SK-N-SH (cell line): ENCODE results near the gene LINGO3. TPM values are rescaled to one million over a fixed set of nuclear protein-coding genes. Genes with fewer than 3 reads are reported as not detected.

ENCODE experiments used
- CTCF ChIA-PET: fragments of 300-600, 350-600 bp; formaldehyde crosslinking; extraction: SDS; loops from one replicate; lab custom pipeline; 2021; lab: Yijun Ruan, JAX
- POLR2A ChIA-PET: fragments of 350-600 bp; sonication (Branson Sonifier 250); formaldehyde crosslinking; extraction: SDS; loops from one replicate; lab custom pipeline; 2020; ENCODE audit warnings: antibody characterized with exemption, inconsistent platforms; lab: Yijun Ruan, JAX
- DNase-seq: peaks from one replicate; pipeline ENCODE4 v3.0.0; 2012
- H2AFZ ChIP-seq: fragments of 200-600 bp; sonication (generic); 2 replicates; pipeline ENCODE4 v1.8.1; 2016; ENCODE audit warnings: antibody characterized with exemption, mild to moderate bottlenecking, low read depth
- H3F3A ChIP-seq: fragments of 200-600 bp; sonication (generic); replicated peaks from 2 replicates; pipeline ENCODE3; 2016; ENCODE audit warnings: antibody characterized with exemption, mild to moderate bottlenecking; ENCODE audit not compliant: insufficient read depth
- H3K27ac ChIP-seq, 2 experiments: fragments of 200-500 bp in 1 of 2; fragments of 200-600 bp in 1 of 2; sonication (Bioruptor generic) in 1 of 2; sonication (generic), shearing (Covaris generic) in 1 of 2; 2 replicates each; pipeline versions ENCODE4 v1.5.1 to v1.6.1; 2014 to 2016; ENCODE audit warnings: low read depth in 2 of 2, inconsistent platforms in 1 of 2, low read length in 1 of 2, mild to moderate bottlenecking in 1 of 2, mixed read lengths in 1 of 2
- H3K27me3 ChIP-seq: fragments of 200-600 bp; sonication (generic), shearing (Covaris generic); 2 replicates; pipeline ENCODE4 v1.6.1; 2016; ENCODE audit warnings: mixed run types; ENCODE audit not compliant: insufficient read depth
- H3K36me3 ChIP-seq, 2 experiments: fragments of 200-500 bp in 1 of 2; fragments of 200-600 bp in 1 of 2; sonication (Bioruptor generic) in 1 of 2; sonication (generic) in 1 of 2; replicated peaks in 1 of 2; 2 replicates each; pipeline versions ENCODE3 to v1.5.1; 2014 to 2016; ENCODE audit warnings: low read length in 1 of 2, mild to moderate bottlenecking in 1 of 2; ENCODE audit not compliant: insufficient read depth in 2 of 2, control insufficient read depth in 1 of 2
- H3K4me1 ChIP-seq, 2 experiments: fragments of 200-500 bp in 1 of 2; fragments of 200-600 bp in 1 of 2; sonication (Bioruptor generic) in 1 of 2; sonication (generic), shearing (Covaris generic) in 1 of 2; 2 replicates each; pipeline versions ENCODE4 v1.5.1 to v1.6.1; 2014 to 2016; ENCODE audit warnings: low read depth in 1 of 2, low read length in 1 of 2, mixed run types in 1 of 2; ENCODE audit not compliant: insufficient read depth in 2 of 2, control insufficient read depth in 1 of 2
- H3K4me2 ChIP-seq: fragments of 200-600 bp; sonication (generic), shearing (Covaris generic); 2 replicates; pipeline ENCODE4 v1.6.1; 2017; ENCODE audit warnings: mixed run types
- H3K4me3 ChIP-seq, 2 experiments: fragments of 200-500 bp in 1 of 2; fragments of 200-600 bp in 1 of 2; sonication (Bioruptor generic) in 1 of 2; sonication (generic), shearing (Covaris generic) in 1 of 2; 2 replicates each; pipeline versions ENCODE4 v1.5.1 to v1.8.1; 2014 to 2016; ENCODE audit warnings: low read depth in 2 of 2, inconsistent platforms in 1 of 2, low read length in 1 of 2, mild to moderate bottlenecking in 1 of 2, mixed read lengths in 1 of 2, moderate library complexity in 1 of 2
- H3K79me2 ChIP-seq: fragments of 200-600 bp; sonication (generic); 2 replicates; pipeline ENCODE4 v1.8.1; 2017; ENCODE audit warnings: mild to moderate bottlenecking; ENCODE audit not compliant: insufficient read depth
- H3K9ac ChIP-seq: fragments of 200-600 bp; sonication (generic); 2 replicates; pipeline ENCODE4 v1.6.1; 2017; ENCODE audit warnings: mixed run types
- H3K9me2 ChIP-seq: fragments of 200-600 bp; sonication (generic); 2 replicates; pipeline ENCODE4 v1.6.1; 2017; ENCODE audit warnings: mixed run types
- H3K9me3 ChIP-seq: fragments of 200-600 bp; sonication (generic); 2 replicates; pipeline ENCODE4 v1.6.1; 2017; ENCODE audit warnings: mixed run types, mild to moderate bottlenecking, moderate library complexity
- H4K20me1 ChIP-seq: fragments of 200-600 bp; sonication (generic); 2 replicates; pipeline ENCODE4 v1.6.1; 2017; ENCODE audit warnings: mild to moderate bottlenecking, mixed run types; ENCODE audit not compliant: insufficient read depth
- CHD2 ChIP-seq: fragments of 150-350 bp; IDR thresholded peaks from 2 replicates; pipeline ENCODE4 v1.6.1; 2018; ENCODE audit warnings: low read length; ENCODE audit not compliant: partially characterized antibody
- CTCF ChIP-seq: fragments of 200-600 bp; sonication (generic); IDR thresholded peaks from 2 replicates; pipeline ENCODE4 v1.6.1; 2017; ENCODE audit warnings: antibody characterized with exemption, mild to moderate bottlenecking, moderate library complexity
- ELF1 ChIP-seq: IDR thresholded peaks from 2 replicates; pipeline ENCODE4 v1.4.0; 2012
- GATA2 ChIP-seq: sonication (generic); formaldehyde crosslinking; IDR thresholded peaks from 2 replicates; pipeline ENCODE4 v1.5.0; 2020; ENCODE audit warnings: mild to moderate bottlenecking, missing genetic modification reagents
- MXI1 ChIP-seq: IDR thresholded peaks from 2 replicates; pipeline ENCODE4 v1.6.1; 2012; ENCODE audit warnings: mild to moderate bottlenecking, low read depth, low read length, improper control_type of control experiment
- NRF1 ChIP-seq: IDR thresholded peaks from 2 replicates; pipeline ENCODE4 v1.6.1; 2012; ENCODE audit warnings: low read depth, mild to moderate bottlenecking, low read length
- RAD21 ChIP-seq: IDR thresholded peaks from 2 replicates; pipeline ENCODE4 v1.6.1; 2012; ENCODE audit warnings: mild to moderate bottlenecking, low read length
- RCOR1 ChIP-seq: fragments of 150-350 bp; IDR thresholded peaks from 2 replicates; pipeline ENCODE4 v1.6.1; 2017; ENCODE audit warnings: antibody characterized with exemption, low read length
- RFX5 ChIP-seq: IDR thresholded peaks from 2 replicates; pipeline ENCODE4 v1.6.1; 2012; ENCODE audit warnings: mild to moderate bottlenecking, improper control_type of control experiment, low read length
- SMC3 ChIP-seq: IDR thresholded peaks from 2 replicates; pipeline ENCODE4 v1.6.1; 2012; ENCODE audit warnings: low read depth, low read length, improper control_type of control experiment
- TAF1 ChIP-seq: IDR thresholded peaks from 2 replicates; pipeline ENCODE4 v1.6.1; 2012; ENCODE audit warnings: low read depth, mild to moderate bottlenecking, low read length, moderate library complexity, borderline replicate concordance
- YY1 ChIP-seq: IDR thresholded peaks from 2 replicates; pipeline ENCODE4 v1.4.0; 2012; ENCODE audit warnings: low read depth, mild to moderate bottlenecking
- WGBS: methylation state at CpG from one replicate; pipeline ENCODE4 v1.1.6; 2017; ENCODE audit warnings: low lambda C conversion rate; 5-methylcytosine and 5-hydroxymethylcytosine counted together
- polyA plus RNA-seq, 3 experiments: library from polyadenylated mRNA; depleted of rRNA; stranded (reverse); fragments of >200 nt; gene quantifications; 2 replicates each; pipeline ENCODE4 v1.2.3, GENCODE V29; 2012
- TF ChIP-seq, protein P1 (sequence below): fragments of 150-350 bp; IDR thresholded peaks from 2 replicates; pipeline ENCODE4 v1.6.1; 2017; ENCODE audit warnings: antibody characterized with exemption, low read length, low read depth, borderline replicate concordance

Gene LINGO3
- polyA plus RNA-seq, 1 of the 3 experiments (the other 2 are of a cell fraction), result not detected

DNA sequence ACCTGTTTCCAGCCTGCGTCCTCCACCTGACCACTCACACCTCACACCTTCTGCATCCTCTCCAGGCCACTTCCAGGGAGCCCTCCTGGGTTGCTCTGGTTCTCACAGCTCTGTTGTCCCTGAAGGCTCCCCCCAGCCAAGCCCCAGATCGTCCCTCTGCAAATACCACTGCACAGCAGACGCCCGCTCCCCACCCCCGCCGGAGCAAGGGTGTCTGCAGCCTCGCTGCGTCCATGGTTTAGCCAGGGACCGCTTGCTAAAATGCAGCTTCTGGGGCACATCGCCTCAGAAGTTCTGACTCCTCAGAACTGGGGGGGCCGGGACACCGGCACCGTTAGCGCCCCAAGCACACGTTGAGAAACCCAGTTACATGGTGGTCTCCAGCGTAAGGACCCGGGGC, 983 bp downstream of the LINGO3 start (continued):
- TF ChIP-seq CTCF (no peak), SMC3 (no peak), RCOR1 (no peak), GATA2 (no peak)
- TF ChIP-seq, protein P1, sequence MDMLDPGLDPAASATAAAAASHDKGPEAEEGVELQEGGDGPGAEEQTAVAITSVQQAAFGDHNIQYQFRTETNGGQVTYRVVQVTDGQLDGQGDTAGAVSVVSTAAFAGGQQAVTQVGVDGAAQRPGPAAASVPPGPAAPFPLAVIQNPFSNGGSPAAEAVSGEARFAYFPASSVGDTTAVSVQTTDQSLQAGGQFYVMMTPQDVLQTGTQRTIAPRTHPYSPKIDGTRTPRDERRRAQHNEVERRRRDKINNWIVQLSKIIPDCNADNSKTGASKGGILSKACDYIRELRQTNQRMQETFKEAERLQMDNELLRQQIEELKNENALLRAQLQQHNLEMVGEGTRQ, result no peak

- DNase-seq, result no peak
- Histone ChIP-seq H2AFZ (no peak overlapping the region), H3K27me3 (no peaks in the 10 kb centered on the region; the same call in 1 of the 2 replicates), H3K4me2 (no peak overlapping the region), H3K9me3 (no peaks in the 10 kb centered on the region), H3K9me2 (no peaks in the 10 kb centered on the region), H3K9ac (no peak overlapping the region), H3K36me3 (no peaks in the 10 kb centered on the region), H3K4me1 (peaks cover 0 to 16% of the 10 kb centered on the region in 2 experiments; a peak in 1 of 4 replicates), H3K4me3 (no peak overlapping the region), H3K27ac (no peak overlapping the region), H3K79me2 (no peaks in the 10 kb centered on the region), H4K20me1 (no peaks in the 10 kb centered on the region), H3F3A (peaks cover 6% of the 10 kb centered on the region)
- WGBS, result 76% methylated on average over 17 of the region's 19 CpGs
- ChIA-PET POLR2A (interaction anchor here (1.3 kb wide), 1 partner anchor 10 kb away, joined by 3 read pairs; no protein-coding TSS in a partner anchor), CTCF (interaction anchor here (0.9 to 13.0 kb wide), 8 partner anchors 10 to 71 kb away, joined by 3 to 284 read pairs (median 4); partner anchors contain the start of gene PLEKHJ1)
- no peak for TF ChIP-seq MXI1
- no peak for TF ChIP-seq RAD21
- TF ChIP-seq YY1, result no peak
- no peak for TF ChIP-seq CHD2
- no peak for TF ChIP-seq GATA2
- TF ChIP-seq CTCF, result no peak
- TF ChIP-seq NRF1, result no peak
- no peak for TF ChIP-seq SMC3
- TF ChIP-seq TAF1, result no peak
- no peak for TF ChIP-seq RFX5
- no peak for TF ChIP-seq ELF1
Observed at GRCh38 chr19:2306281-2306806, 1.6 kb downstream of the LINGO3 start.
